Naive thymus-derived CD4-positive, alpha-beta T cell (primary cell): Measurements from ENCODE around the gene PTMA. TPM values are rescaled to one million over a fixed set of nuclear protein-coding genes. Genes with fewer than 3 reads are reported as not detected.
A peak's percentile ranks its signal among the peaks of the same experiment; 100 is the strongest.

Experiments used
- ATAC-seq: fragments of 150-1000 bp; cut with Tn5 transposase; 2 replicates; pipeline ENCODE4 v1.10.0; 2021; ENCODE audit warnings: mild to moderate bottlenecking, moderate library complexity
- CTCF ChIA-PET: fragments of 350-600 bp; sonication (Branson Sonifier 250); formaldehyde crosslinking; loops from one replicate; lab custom pipeline; 2021; ENCODE audit warnings: antibody characterized with exemption; lab: Charles Lee
- POLR2A ChIA-PET: fragments of 350-600 bp; sonication (Branson Sonifier 250); formaldehyde crosslinking; loops from one replicate; lab custom pipeline; 2021; ENCODE audit warnings: antibody characterized with exemption, inconsistent platforms; lab: Charles Lee
- DNase-seq, 9 donors: peaks; one replicate each; pipeline versions ENCODE4 v3.0.0 to v3.0.0-alpha.2; 2020 to 2022; ENCODE audit warnings: mixed read lengths in 1 of 9
- H3K27ac ChIP-seq: one replicate; pipeline ENCODE4 v1.7.0; 2013; ENCODE audit warnings: mild to moderate bottlenecking, low read depth, low read length, moderate library complexity
- H3K27me3 ChIP-seq, 2 donors: one replicate each; pipeline ENCODE4 v1.7.0; 2013; ENCODE audit warnings: low read length in 2 of 2, mild to moderate bottlenecking in 2 of 2, moderate library complexity in 2 of 2; ENCODE audit not compliant: control insufficient read depth in 2 of 2, insufficient read depth in 2 of 2
- H3K36me3 ChIP-seq, 3 experiments: 1 replicate in 2 of 3; 2 replicates in 1 of 3; pipeline ENCODE4 v1.7.0; 2013; ENCODE audit warnings: low read length in 3 of 3, mild to moderate bottlenecking in 3 of 3, moderate library complexity in 1 of 3; ENCODE audit not compliant: insufficient read depth in 3 of 3, control insufficient read depth in 2 of 3
- H3K4me1 ChIP-seq, 2 donors: one replicate each; pipeline ENCODE4 v1.7.0; 2013; ENCODE audit warnings: low read length in 2 of 2, mild to moderate bottlenecking in 2 of 2, moderate library complexity in 1 of 2; ENCODE audit not compliant: control insufficient read depth in 2 of 2, insufficient read depth in 2 of 2
- H3K4me3 ChIP-seq: 2 replicates; pipeline ENCODE4 v1.7.0; 2013; ENCODE audit warnings: mild to moderate bottlenecking, low read length
- H3K9me3 ChIP-seq, 3 experiments: 1 replicate in 2 of 3; 2 replicates in 1 of 3; pipeline ENCODE4 v1.7.0; 2013; ENCODE audit warnings: low read length in 3 of 3; ENCODE audit not compliant: control insufficient read depth in 2 of 3
- H3K27ac Mint-ChIP-seq, 9 donors: one replicate each; pipeline ENCODE4 v1.8.0; 2020 to 2022; ENCODE audit warnings: mixed read lengths in 9 of 9, mild to moderate bottlenecking in 8 of 9, moderate library complexity in 5 of 9, inconsistent platforms in 2 of 9
- H3K27me3 Mint-ChIP-seq, 5 donors: one replicate each; pipeline ENCODE4 v1.8.0; 2021 to 2022; ENCODE audit warnings: mixed read lengths in 5 of 5, mild to moderate bottlenecking in 1 of 5
- H3K36me3 Mint-ChIP-seq, 5 donors: one replicate each; pipeline ENCODE4 v1.8.0; 2020 to 2022; ENCODE audit warnings: mixed read lengths in 5 of 5, mild to moderate bottlenecking in 3 of 5, inconsistent platforms in 1 of 5
- H3K4me1 Mint-ChIP-seq, 7 donors: one replicate each; pipeline ENCODE4 v1.8.0; 2020 to 2022; ENCODE audit warnings: mixed read lengths in 7 of 7, mild to moderate bottlenecking in 3 of 7, inconsistent platforms in 1 of 7
- H3K4me3 Mint-ChIP-seq, 10 donors: one replicate each; pipeline ENCODE4 v1.8.0; 2020 to 2022; ENCODE audit warnings: mild to moderate bottlenecking in 10 of 10, mixed read lengths in 10 of 10, moderate library complexity in 6 of 10, inconsistent platforms in 2 of 10
- H3K9me3 Mint-ChIP-seq, 11 donors: one replicate each; pipeline ENCODE4 v1.8.0; 2020 to 2022; ENCODE audit warnings: mixed read lengths in 11 of 11, mild to moderate bottlenecking in 4 of 11, inconsistent platforms in 1 of 11, moderate library complexity in 1 of 11
- intact Hi-C, 2 donors: fragments of 100-400 bp; cut with micrococcal nuclease; formaldehyde crosslinking; loops; one replicate each; pipeline ENCODE4 v1.15.1; 2023
- polyA plus RNA-seq, 2 donors: library from polyadenylated mRNA; unstranded; fragments of 300-500 nt; fragmentation: Illumina TruSeq; gene quantifications; one replicate each; pipeline ENCODE4 v1.2.3, GENCODE V29; 2021
- total RNA-seq, 6 experiments: library from RNA in 5 of 6; stranded (reverse) in 5 of 6; gene quantifications; 1 replicate in 5 of 6; 2 replicates in 1 of 6; pipeline ENCODE4 v1.2.3 and lab custom pipeline; 2021 to 2026

PTMA gene
- total and polyA plus RNA-seq, 7 experiments from 2014 or later = 1,211 to 2,051 (median 1,324) TPM

DNA sequence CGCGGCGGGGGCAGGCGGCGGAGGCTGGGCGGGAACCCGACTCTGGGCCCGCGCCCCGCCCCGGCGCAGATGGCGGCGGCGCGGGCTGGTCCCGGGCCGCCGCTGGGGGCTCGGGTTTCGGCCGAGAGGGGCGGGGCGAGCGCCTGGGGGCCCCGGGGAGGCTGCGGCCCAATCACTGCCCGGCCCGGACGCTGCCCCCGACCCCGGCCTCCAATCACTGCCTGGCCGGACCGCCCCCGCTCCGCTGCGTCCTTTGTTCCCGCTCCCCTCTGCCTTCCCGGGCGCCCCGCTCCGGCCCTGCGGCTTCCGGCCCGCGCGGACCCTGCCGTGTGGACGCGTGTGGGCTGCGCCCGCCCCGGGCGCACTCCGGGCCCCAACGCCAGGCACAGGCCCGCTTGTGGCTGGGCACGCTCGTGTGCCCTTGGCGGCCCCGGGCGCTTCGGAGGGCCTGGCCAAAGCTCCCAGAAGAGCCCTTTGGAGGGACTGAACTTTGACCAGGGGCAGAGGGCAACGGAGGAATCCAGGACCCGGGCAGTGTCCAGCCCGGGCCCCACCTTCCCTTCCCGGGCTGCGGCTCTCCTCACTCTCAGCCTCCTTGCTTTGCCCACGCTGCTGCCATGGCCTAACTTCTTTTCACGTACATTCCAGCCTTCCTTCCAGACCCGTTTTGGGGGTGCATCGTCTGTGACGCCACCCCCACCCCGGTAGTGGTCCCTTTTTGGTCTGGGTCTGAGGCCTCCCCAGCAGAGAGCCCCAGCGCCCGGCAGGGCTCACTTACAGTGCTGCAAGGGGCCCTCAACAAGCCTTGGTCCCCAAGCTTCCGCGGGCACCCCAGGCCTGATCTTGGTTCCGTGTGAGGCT lies 27.1 kb upstream of the PTMA start:
- peaks cover 0 to 3% of the 10 kb centered on the region in 2 donors for H3K4me1 ChIP-seq
- H3K27ac Mint-ChIP-seq = no peak overlapping the region
- peaks cover 0 to 6% (median 0%) of the 10 kb centered on the region in 5 donors for H3K36me3 Mint-ChIP-seq
- H3K4me1 Mint-ChIP-seq = peaks cover 5 to 15% (median 11%) of the 10 kb centered on the region in 7 donors
- DNase-seq (no peak), ATAC-seq (peak; percentile 22)
- H3K36me3 ChIP-seq = no peaks in the 10 kb centered on the region
- peaks cover 0 to 3% (median 0%) of the 10 kb centered on the region in 11 donors for H3K9me3 Mint-ChIP-seq
- H3K27me3 Mint-ChIP-seq = peaks cover 15 to 28% (median 22%) of the 10 kb centered on the region in 5 donors
- no peak overlapping the region for H3K4me3 ChIP-seq
- no peak overlapping the region for H3K27ac ChIP-seq
- no peaks in the 10 kb centered on the region for H3K27me3 ChIP-seq
- CTCF ChIA-PET = interaction anchor here (0.6 to 21.3 kb wide), 2 partner anchors 14 to 36 kb away, joined by 8 to 475 read pairs; no protein-coding TSS in a partner anchor
- H3K9me3 ChIP-seq = no peaks in the 10 kb centered on the region
- POLR2A ChIA-PET = interaction anchor here (10.2 to 11.6 kb wide), 2 partner anchors 27 to 33 kb away, joined by 75 to 80 read pairs; partner anchors contain the start of gene PTMA
- peak overlapping the region; percentile 50 to 79 (median 70) for H3K4me3 Mint-ChIP-seq
- intact Hi-C loops = no loop called here

DNA sequence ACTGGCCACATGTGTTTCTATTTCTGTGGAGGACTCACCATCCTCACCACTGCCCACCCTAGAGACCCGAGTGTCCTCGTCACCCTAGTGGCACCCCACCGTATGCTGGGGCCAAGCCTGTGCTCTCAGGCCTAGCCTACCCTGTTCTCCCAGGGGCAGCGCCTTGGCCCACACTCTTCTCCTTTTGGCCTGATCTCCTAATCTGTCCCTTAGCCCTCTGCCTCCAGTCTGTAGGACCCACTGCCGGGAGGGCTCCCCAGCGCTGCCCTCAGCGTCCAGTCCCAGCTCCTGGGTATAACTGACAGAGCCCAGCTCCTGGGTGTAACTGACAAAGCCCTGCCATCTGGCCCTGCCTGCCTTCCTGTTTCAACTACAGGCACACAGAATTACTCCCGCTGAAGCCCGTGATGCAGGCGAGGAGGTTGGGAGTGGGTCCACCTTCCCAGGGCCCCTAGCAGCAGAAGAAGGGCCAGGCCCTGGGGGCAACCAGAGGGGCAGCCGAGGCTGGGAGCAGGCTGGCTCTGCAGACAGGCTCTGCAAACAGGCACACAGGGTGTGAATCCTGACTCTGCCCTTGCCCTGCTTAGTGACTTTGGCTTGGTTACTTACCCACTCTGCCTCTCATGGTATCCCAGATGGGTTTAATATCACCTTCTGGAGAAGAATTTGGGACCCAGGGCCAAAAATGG lies 25.6 kb upstream of the PTMA start:
- Histone ChIP-seq H3K4me1 (peaks cover 0 to 1% of the 10 kb centered on the region in 2 donors), H3K9me3 (no peaks in the 10 kb centered on the region), H3K27me3 (no peaks in the 10 kb centered on the region), H3K36me3 (no peaks in the 10 kb centered on the region), H3K27ac (no peak overlapping the region), H3K4me3 (no peak overlapping the region)
- no peak overlapping the region for H3K27ac Mint-ChIP-seq
- H3K9me3 Mint-ChIP-seq = peaks cover 0 to 2% (median 0%) of the 10 kb centered on the region in 11 donors
- ChIA-PET CTCF (interaction anchor here (21.3 kb wide), 1 partner anchor 34 kb away, joined by 475 read pairs; no protein-coding TSS in a partner anchor), POLR2A (interaction anchor here (10.2 to 11.6 kb wide), 2 partner anchors 25 to 31 kb away, joined by 75 to 80 read pairs; partner anchors contain the start of gene PTMA)
- intact Hi-C loops = no loop called here
- peaks cover 15 to 28% (median 22%) of the 10 kb centered on the region in 5 donors for H3K27me3 Mint-ChIP-seq
- H3K4me3 Mint-ChIP-seq = peak overlapping the region in 4 of 10 donors; percentile 29 to 51 (median 46)
- DNase-seq (no peak), ATAC-seq (no peak)
- H3K36me3 Mint-ChIP-seq = peaks cover 0 to 5% (median 0%) of the 10 kb centered on the region in 5 donors
- peaks cover 2 to 19% (median 13%) of the 10 kb centered on the region in 7 donors for H3K4me1 Mint-ChIP-seq

DNA sequence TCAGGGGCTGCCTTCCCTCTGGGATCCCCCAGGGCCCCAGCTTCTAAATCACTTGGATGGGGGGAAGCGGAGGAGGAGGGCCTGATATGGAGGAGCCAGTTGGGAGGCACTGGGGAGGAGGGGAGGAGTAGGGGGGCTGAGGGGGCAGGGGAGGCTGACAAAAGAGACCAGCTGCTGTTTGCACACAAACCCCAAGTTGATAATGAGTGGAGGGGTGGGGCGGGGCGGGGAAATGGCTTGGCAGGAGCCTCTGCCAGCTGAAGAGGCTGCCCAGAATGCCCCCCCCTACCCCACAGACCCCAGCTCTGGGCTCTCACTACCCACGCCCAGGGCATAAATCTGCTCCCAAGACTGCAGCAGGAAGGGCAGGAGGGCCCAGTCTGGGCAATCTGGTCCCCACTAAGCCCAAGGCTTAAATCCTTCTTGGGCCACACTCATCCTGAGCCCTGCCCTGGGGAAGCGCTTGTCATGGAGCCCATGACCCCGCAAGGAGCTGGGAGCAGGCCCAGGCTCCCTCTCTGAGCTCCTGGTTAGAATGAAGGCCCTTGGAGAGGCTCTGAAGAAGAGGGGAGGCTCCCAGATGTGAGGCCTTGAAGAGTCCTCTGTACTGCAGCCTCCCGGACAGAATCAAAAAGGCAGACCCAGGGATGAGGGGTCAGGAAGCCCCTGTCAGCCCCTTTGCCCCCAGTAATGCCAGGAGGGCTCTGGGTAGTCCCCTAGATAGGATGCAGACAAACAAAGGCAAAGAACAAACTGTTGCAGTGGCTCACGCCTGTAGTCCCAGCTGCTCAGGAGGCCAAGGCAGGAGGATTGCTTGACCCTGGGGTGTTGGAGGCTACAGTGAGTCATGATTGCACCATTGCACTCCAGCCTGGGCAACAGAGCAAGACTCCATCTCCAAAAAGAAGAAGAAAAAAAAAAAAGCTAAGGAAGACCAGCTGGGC lies 24.8 kb upstream of the PTMA start:
- Mint-ChIP-seq H3K4me1 (peaks cover 0 to 17% (median 11%) of the 10 kb centered on the region in 7 donors), H3K36me3 (peaks cover 0 to 5% (median 0%) of the 10 kb centered on the region in 5 donors), H3K27me3 (peaks cover 15 to 28% (median 22%) of the 10 kb centered on the region in 5 donors), H3K4me3 (no peak overlapping the region), H3K9me3 (peaks cover 0 to 2% (median 0%) of the 10 kb centered on the region in 11 donors), H3K27ac (no peak overlapping the region)
- no peak for ATAC-seq
- Histone ChIP-seq H3K27ac (no peak overlapping the region), H3K27me3 (no peaks in the 10 kb centered on the region), H3K4me1 (no peaks in the 10 kb centered on the region), H3K4me3 (no peak overlapping the region), H3K9me3 (no peaks in the 10 kb centered on the region), H3K36me3 (no peaks in the 10 kb centered on the region)
- intact Hi-C loops = no loop called here
- POLR2A ChIA-PET = interaction anchor here (2.4 to 11.6 kb wide), 3 partner anchors 24 to 30 kb away, joined by 6 to 80 read pairs (median 75); partner anchors contain the start of gene PTMA
- CTCF ChIA-PET = interaction anchor here (0.7 to 21.3 kb wide), 3 partner anchors 7 to 86 kb away, joined by 3 to 475 read pairs (median 45); no protein-coding TSS in a partner anchor
- no peak for DNase-seq

DNA sequence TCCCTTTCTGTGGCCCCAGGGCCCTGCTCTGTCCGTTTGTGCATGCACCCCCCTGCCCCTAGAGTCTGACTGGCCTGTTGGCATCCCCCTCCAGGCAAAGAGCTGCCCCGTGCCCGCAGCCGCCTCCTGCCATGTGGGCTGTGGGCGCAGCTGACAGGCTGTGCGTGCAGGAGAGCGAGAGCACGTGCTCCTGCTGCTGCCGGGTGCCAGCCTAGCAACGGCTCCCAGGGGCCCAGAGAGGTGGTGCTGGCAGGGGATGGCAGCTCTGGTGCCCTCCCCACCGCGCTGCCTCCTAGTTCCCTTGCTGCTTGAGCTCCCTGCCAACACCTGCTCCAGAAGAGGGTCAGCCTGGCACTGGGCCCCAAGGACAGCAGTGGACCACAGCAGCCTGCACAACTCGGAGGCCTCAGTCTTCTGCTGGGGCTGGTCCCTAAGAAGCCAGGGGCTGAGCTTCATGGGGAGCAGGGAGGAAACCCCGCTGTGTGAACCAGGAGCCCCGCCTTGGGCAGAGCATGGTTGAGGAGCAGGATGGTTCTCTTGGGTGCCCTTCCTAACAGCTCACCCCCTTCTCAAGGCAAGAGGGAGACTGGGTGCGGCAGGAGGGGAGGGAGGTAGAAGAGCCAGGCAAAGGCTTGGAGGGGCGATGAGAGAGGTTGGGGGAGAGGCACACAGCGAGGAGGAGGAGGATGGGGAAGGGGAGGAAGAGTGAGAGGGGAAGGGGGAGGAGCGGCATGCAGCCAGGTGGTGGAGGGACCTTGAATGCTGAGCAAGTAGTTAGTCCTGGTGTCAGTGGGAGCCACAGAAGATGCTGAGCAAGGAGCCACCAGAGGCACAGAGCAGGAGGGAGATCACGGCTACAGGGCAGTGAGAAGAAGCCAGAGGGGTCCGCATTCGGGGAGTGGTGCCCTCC lies 23.8 kb upstream of the PTMA start:
- Mint-ChIP-seq H3K36me3 (peaks cover 0 to 5% (median 0%) of the 10 kb centered on the region in 5 donors), H3K27ac (no peak overlapping the region)
- intact Hi-C loops = no loop called here

More for the DNA sequence above, 23.8 kb upstream of the PTMA start:
- H3K4me1 ChIP-seq = no peaks in the 10 kb centered on the region
- Mint-ChIP-seq H3K4me3 (no peak overlapping the region), H3K4me1 (peaks cover 0 to 17% (median 11%) of the 10 kb centered on the region in 7 donors), H3K27me3 (peaks cover 15 to 24% (median 22%) of the 10 kb centered on the region in 5 donors), H3K9me3 (peaks cover 0 to 2% (median 0%) of the 10 kb centered on the region in 11 donors)
- no peaks in the 10 kb centered on the region for H3K36me3 ChIP-seq
- H3K27ac ChIP-seq = no peak overlapping the region
- CTCF ChIA-PET = interaction anchor here (0.7 to 21.3 kb wide), 6 partner anchors 8 to 87 kb away, joined by 3 to 475 read pairs (median 10); partner anchors contain the start of gene PTMA
- no peak overlapping the region for H3K4me3 ChIP-seq
- H3K27me3 ChIP-seq = no peaks in the 10 kb centered on the region
- DNase-seq = no peak
- POLR2A ChIA-PET = interaction anchor here (1.3 to 11.6 kb wide), 3 partner anchors 22 to 29 kb away, joined by 6 to 80 read pairs (median 6); partner anchors contain the start of gene PTMA
- ATAC-seq = no peak
- H3K9me3 ChIP-seq = no peaks in the 10 kb centered on the region
